HepG2 (cell line): ENCODE results near the gene HAGH. TPM values are rescaled to one million over a fixed set of nuclear protein-coding genes. Genes with fewer than 3 reads are reported as not detected.

Source experiments
- ARID4A ChIP-seq: sonication (generic); formaldehyde crosslinking; IDR thresholded peaks from 2 replicates; pipeline ENCODE4 v1.5.0; 2020; ENCODE audit warnings: mild to moderate bottlenecking, missing genetic modification reagents, borderline replicate concordance
- DNMT1 ChIP-seq: sonication (generic); formaldehyde crosslinking; IDR thresholded peaks from 2 replicates; pipeline ENCODE4 v1.5.1; 2020; ENCODE audit warnings: mild to moderate bottlenecking, missing genetic modification reagents
- ELF4 ChIP-seq: sonication (generic); formaldehyde crosslinking; IDR thresholded peaks from 2 replicates; pipeline ENCODE4 v1.5.0; 2020; ENCODE audit warnings: missing genetic modification reagents, mild to moderate bottlenecking, moderate library complexity, borderline replicate concordance
- KDM1A ChIP-seq: IDR thresholded peaks from 2 replicates; pipeline ENCODE4 v1.6.1; 2016; ENCODE audit warnings: missing compliant biosample characterization
- PPARG ChIP-seq: conservative IDR thresholded peaks from 2 replicates; pipeline ENCODE4 v1.6.1; 2016; ENCODE audit warnings: missing biosample characterization, missing genetic modification reagents
- REL ChIP-seq: sonication (generic); formaldehyde crosslinking; conservative IDR thresholded peaks from 2 replicates; pipeline ENCODE4 v1.8.0; 2022; ENCODE audit warnings: mild to moderate bottlenecking, missing genetic modification reagents, moderate library complexity
- ZNF138 ChIP-seq: sonication (generic); formaldehyde crosslinking; IDR thresholded peaks from 2 replicates; pipeline ENCODE4 v1.5.0; 2020; ENCODE audit warnings: mild to moderate bottlenecking, low read depth, missing genetic modification reagents
- ZNF496 ChIP-seq: sonication (generic); formaldehyde crosslinking; IDR thresholded peaks from 2 replicates; pipeline ENCODE4 v1.8.1; 2023; ENCODE audit warnings: mild to moderate bottlenecking, moderate library complexity, missing genetic modification reagents; ENCODE audit not compliant: insufficient replicate concordance
- ZNF513 ChIP-seq: sonication (generic); formaldehyde crosslinking; conservative IDR thresholded peaks from 2 replicates; pipeline ENCODE4 v1.5.0; 2020; ENCODE audit warnings: missing genetic modification reagents
- ZNF552 ChIP-seq: sonication (generic); formaldehyde crosslinking; IDR thresholded peaks from 2 replicates; pipeline ENCODE4 v1.9.0; 2022; ENCODE audit warnings: missing genetic modification reagents, mild to moderate bottlenecking, borderline replicate concordance
- ZNF800 ChIP-seq: sonication (generic); formaldehyde crosslinking; IDR thresholded peaks from 2 replicates; pipeline ENCODE4 v1.4.0; 2020; ENCODE audit warnings: missing genetic modification reagents
- polyA plus RNA-seq, 8 experiments: library from polyadenylated mRNA; depleted of rRNA in 3 of 8; stranded (reverse) in 7 of 8; unstranded in 1 of 8; fragments of >200 nt; fragmentation: Illumina TruSeq in 4 of 8; extraction: Trizol in 4 of 8; gene quantifications; 2 replicates each; pipeline versions ENCODE4 v1.2.1 to v1.2.3, GENCODE V29; 2011 to 2016; ENCODE audit warnings: low read depth in 4 of 8, missing spikeins in 1 of 8, mixed read lengths in 1 of 8; ENCODE audit not compliant: insufficient read depth in 1 of 8
- total RNA-seq, 5 experiments: library from RNA; depleted of rRNA; stranded (reverse); fragments of >200 nt; fragmentation: Illumina TruSeq; extraction: Trizol; gene quantifications; 2 replicates each; pipeline ENCODE4 v1.2.3, GENCODE V29; 2016; ENCODE audit warnings: low read depth in 1 of 5
- TF ChIP-seq, protein P1 (sequence below), 2 experiments: sonication (generic) in 1 of 2; formaldehyde crosslinking in 1 of 2; IDR thresholded peaks; 2 replicates each; pipeline versions ENCODE4 v1.6.1 to v1.9.0; 2014 to 2022; ENCODE audit warnings: antibody characterized with exemption in 1 of 2, borderline replicate concordance in 1 of 2, inconsistent platforms in 1 of 2, low read depth in 1 of 2, missing genetic modification reagents in 1 of 2

HAGH gene
- total and polyA plus RNA-seq, 2 of the 13 experiments (the other 11 are each of a cell fraction or from before 2014, with no cell fraction given): 70.4 to 95.4 TPM

GRCh38 chr16:1826691-1827573 lies at the start of gene HAGH, which contains the start of gene FAHD1 (continued):
- TF ChIP-seq, protein P1, sequence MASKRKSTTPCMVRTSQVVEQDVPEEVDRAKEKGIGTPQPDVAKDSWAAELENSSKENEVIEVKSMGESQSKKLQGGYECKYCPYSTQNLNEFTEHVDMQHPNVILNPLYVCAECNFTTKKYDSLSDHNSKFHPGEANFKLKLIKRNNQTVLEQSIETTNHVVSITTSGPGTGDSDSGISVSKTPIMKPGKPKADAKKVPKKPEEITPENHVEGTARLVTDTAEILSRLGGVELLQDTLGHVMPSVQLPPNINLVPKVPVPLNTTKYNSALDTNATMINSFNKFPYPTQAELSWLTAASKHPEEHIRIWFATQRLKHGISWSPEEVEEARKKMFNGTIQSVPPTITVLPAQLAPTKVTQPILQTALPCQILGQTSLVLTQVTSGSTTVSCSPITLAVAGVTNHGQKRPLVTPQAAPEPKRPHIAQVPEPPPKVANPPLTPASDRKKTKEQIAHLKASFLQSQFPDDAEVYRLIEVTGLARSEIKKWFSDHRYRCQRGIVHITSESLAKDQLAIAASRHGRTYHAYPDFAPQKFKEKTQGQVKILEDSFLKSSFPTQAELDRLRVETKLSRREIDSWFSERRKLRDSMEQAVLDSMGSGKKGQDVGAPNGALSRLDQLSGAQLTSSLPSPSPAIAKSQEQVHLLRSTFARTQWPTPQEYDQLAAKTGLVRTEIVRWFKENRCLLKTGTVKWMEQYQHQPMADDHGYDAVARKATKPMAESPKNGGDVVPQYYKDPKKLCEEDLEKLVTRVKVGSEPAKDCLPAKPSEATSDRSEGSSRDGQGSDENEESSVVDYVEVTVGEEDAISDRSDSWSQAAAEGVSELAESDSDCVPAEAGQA (IDR thresholded peaks at IDR 0.05; ENCODE audit: low read depth): peak; percentile 80
- TF ChIP-seq, protein P1 (CRISPR knock-in tag; IDR thresholded peaks at IDR 0.05; ENCODE audit: borderline replicate concordance): no peak; the same call in 1 of the 2 replicates
- TF ChIP-seq REL (CRISPR knock-in tag) (no peak; the same call in 1 of the 2 replicates), PPARG (0 out of 2 replicates have a peak, but pooled peaks have one; percentile 10), ZNF513 (CRISPR knock-in tag) (no peak; the same call in 1 of the 2 replicates), ZNF496 (no peak), ZNF552 (CRISPR knock-in tag) (0 out of 2 replicates have a peak, but pooled peaks have one; percentile 56), ZNF138 (peak; percentile 88; the same call in 1 of the 2 replicates), ARID4A (CRISPR knock-in tag) (peak; percentile 99), KDM1A (no peak), DNMT1 (CRISPR knock-in tag) (peak; percentile 98; the same call in 1 of the 2 replicates), ELF4 (CRISPR knock-in tag) (peak; percentile 51; the same call in 1 of the 2 replicates), ZNF800 (peak; percentile 89; the same call in 1 of the 2 replicates)
